ENCODE measurements around the gene GGT1. TPM values are rescaled to one million over a fixed set of nuclear protein-coding genes. Genes with fewer than 3 reads are reported as not detected.

GGT1 gene
- total and polyA plus RNA-seq, 2 donors (not counting 3 experiments of a cell fraction or from before 2014, with no cell fraction given): 1.8 to 2.0 TPM

DNA sequence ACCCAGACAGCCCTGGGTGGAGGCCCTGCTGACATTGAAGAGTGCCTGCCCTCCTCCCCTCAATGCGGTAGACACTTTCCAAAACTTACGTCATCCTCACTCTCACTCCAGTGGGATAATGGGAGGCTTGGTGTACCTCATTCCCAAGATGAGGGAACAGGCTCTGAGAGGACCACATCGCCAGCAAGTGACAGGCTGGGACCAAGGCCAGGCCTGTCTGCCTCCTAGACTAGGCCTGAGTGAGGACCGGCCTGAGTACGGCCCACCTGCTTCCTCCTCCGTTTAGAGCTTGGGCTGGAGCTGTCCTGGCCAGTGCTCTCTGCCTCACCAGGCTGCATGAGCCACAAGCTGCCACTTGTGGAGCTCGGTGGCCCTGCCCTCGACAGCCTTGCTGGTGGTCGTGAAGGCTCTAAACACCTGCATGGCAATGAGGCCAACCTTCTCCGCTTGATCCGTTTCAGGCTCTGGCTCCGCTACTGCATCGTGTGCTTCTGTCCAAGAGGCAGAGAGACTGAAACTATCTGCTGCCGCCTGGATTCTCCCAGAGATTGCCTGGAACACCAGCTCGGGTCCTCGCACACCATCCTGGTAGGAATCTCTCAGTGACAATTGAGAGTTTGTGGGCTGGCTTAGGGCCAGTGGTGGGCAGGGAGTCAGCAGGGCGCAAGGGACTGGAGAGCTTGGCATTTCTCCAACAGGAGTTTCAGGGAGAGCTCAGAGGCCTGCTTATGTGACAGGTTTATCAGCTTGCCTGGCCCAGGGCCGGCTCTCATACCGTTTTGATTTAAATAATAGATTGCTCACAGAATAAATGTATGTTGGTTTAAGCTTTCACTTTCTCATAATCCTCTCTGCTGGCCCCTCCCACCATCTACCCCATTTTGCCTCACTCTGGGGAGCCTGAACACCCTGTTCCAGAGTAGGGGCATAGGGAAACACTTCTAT, 19.5 kb upstream of the GGT1 start:
- Histone ChIP-seq H3K27ac (ENCODE audit: insufficient read depth, low read depth, low read length) (no peak overlapping the region), H3K79me2 (ENCODE audit: control insufficient read depth, insufficient read depth, low read length) (no peaks in the 10 kb centered on the region), H2AFZ (ENCODE audit: low read depth, low read length) (no peak overlapping the region), H3K36me3 (ENCODE audit: control insufficient read depth in 2 of 2, extremely low read depth in 1 of 2, insufficient read depth in 2 of 2, low read length in 2 of 2) (peaks cover 0 to 3% of the 10 kb centered on the region in 2 experiments), H3K9me3 (replicated peaks; ENCODE audit: control insufficient read depth, insufficient read depth, low read length) (no peaks in the 10 kb centered on the region), H3K27me3 (ENCODE audit: control insufficient read depth in 2 of 2, insufficient read depth in 2 of 2, low read length in 2 of 2) (no peaks in the 10 kb centered on the region), H3K9me1 (replicated peaks; ENCODE audit: control insufficient read depth, extremely low read depth, insufficient read depth, low read length) (no peaks in the 10 kb centered on the region), H3K9ac (replicated peaks; ENCODE audit: extremely low read depth, insufficient read depth, low read length) (no peak overlapping the region), H3K4me1 (ENCODE audit: control insufficient read depth, extremely low read depth, insufficient read depth, low read length) (no peaks in the 10 kb centered on the region), H3K4me2 (ENCODE audit: insufficient read depth, low read length) (no peak overlapping the region), H4K20me1 (replicated peaks; ENCODE audit: control insufficient read depth, extremely low read depth, insufficient read depth, low read length) (no peaks in the 10 kb centered on the region), H3K4me3 (replicated peaks in 1 of 3; ENCODE audit: insufficient read depth in 1 of 3, low read depth in 1 of 3, low read length in 3 of 3) (no peak overlapping the region)
- no peak for TF ChIP-seq EZH2 (IDR thresholded peaks at IDR 0.05; ENCODE audit: borderline replicate concordance, low read depth, low read length, severe bottlenecking)
- no peak for TF ChIP-seq MYC (IDR thresholded peaks at IDR 0.05; ENCODE audit: low read depth, low read length)
- TF ChIP-seq, protein P1, sequence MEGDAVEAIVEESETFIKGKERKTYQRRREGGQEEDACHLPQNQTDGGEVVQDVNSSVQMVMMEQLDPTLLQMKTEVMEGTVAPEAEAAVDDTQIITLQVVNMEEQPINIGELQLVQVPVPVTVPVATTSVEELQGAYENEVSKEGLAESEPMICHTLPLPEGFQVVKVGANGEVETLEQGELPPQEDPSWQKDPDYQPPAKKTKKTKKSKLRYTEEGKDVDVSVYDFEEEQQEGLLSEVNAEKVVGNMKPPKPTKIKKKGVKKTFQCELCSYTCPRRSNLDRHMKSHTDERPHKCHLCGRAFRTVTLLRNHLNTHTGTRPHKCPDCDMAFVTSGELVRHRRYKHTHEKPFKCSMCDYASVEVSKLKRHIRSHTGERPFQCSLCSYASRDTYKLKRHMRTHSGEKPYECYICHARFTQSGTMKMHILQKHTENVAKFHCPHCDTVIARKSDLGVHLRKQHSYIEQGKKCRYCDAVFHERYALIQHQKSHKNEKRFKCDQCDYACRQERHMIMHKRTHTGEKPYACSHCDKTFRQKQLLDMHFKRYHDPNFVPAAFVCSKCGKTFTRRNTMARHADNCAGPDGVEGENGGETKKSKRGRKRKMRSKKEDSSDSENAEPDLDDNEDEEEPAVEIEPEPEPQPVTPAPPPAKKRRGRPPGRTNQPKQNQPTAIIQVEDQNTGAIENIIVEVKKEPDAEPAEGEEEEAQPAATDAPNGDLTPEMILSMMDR (IDR thresholded peaks at IDR 0.05; ENCODE audit: extremely low read depth in 1 of 2, insufficient read depth in 1 of 2, low read depth in 1 of 2, low read length in 2 of 2): no peak
- TF ChIP-seq, protein P2, sequence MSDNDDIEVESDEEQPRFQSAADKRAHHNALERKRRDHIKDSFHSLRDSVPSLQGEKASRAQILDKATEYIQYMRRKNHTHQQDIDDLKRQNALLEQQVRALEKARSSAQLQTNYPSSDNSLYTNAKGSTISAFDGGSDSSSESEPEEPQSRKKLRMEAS (IDR thresholded peaks at IDR 0.05; ENCODE audit: insufficient read depth, insufficient read length): no peak
- TF ChIP-seq FOS (IDR thresholded peaks at IDR 0.05; ENCODE audit: borderline replicate concordance, insufficient read depth, low read length): no peak
- no peak for TF ChIP-seq JUN (IDR thresholded peaks at IDR 0.05; ENCODE audit: borderline replicate concordance, insufficient read depth, insufficient read length, low read depth)
- no peak for TF ChIP-seq GATA2 (IDR thresholded peaks at IDR 0.05; ENCODE audit: insufficient read depth, insufficient read length, low read depth, low read length)
- no peak for TF ChIP-seq POLR2AphosphoS5 (IDR thresholded peaks at IDR 0.05; ENCODE audit: insufficient read depth, low read depth, low read length)
- no peak for TF ChIP-seq POLR2A (IDR thresholded peaks at IDR 0.05; ENCODE audit: low read depth, low read length)
- dilution Hi-C loops (cut with MboI; ENCODE audit: extremely low pct_ligation_motif_present, low sequenced_read_pairs) (no loop called here), intact Hi-C loops (cut with micrococcal nuclease) (no loop called here)
- no TSS peak for BruUV-seq (replicated peaks)
- FAIRE-seq (no peak), DNase-seq (ENCODE audit: low read depth, low spot score) (no peak)
- CTCF ChIA-PET: interaction anchor here (0.9 to 2.2 kb wide), 3 partner anchors 10 to 189 kb away, joined by 3 to 7 read pairs (median 3); partner anchors contain the start of gene LRRC75B
- POLR2A ChIA-PET: no interaction called here
